H1 (cell line): ENCODE data around the gene MLEC. TPM values are rescaled to one million over a fixed set of nuclear protein-coding genes. Genes with fewer than 3 reads are reported as not detected.

Experiments used
- CTCF ChIA-PET: fragments of 300-600 bp; sonication (Branson Sonifier 250); formaldehyde crosslinking; loops from one replicate; lab custom pipeline; 2021; ENCODE audit not compliant: partially characterized antibody; lab: Charles Lee
- POLR2A ChIA-PET: fragments of 300-600 bp; sonication (Branson Sonifier 250); formaldehyde crosslinking; loops from one replicate; lab custom pipeline; 2021; ENCODE audit warnings: inconsistent platforms; ENCODE audit not compliant: partially characterized antibody; lab: Charles Lee
- DNase-seq, 2 experiments: peaks; one replicate each; pipeline versions ENCODE4 v3.0.0 to v3.0.0-alpha.2; 2010 to 2022; ENCODE audit warnings: low spot score in 2 of 2, low read depth in 1 of 2, mixed read lengths in 1 of 2
- FAIRE-seq: peaks from 2 replicates; lab custom pipeline; 2011; peaks lifted over from hg19 to GRCh38; lab: Jason Lieb, UNC
- H2AFZ ChIP-seq: 2 replicates; pipeline ENCODE4 v1.8.1; 2012; ENCODE audit warnings: low read length, inconsistent platforms
- H2AK5ac ChIP-seq: 2 replicates; pipeline ENCODE4 v1.6.1; 2013; ENCODE audit warnings: low read depth, low read length
- H2BK120ac ChIP-seq: replicated peaks from 2 replicates; pipeline ENCODE3; 2013; ENCODE audit warnings: low read depth, low read length, inconsistent platforms
- H2BK12ac ChIP-seq: 2 replicates; pipeline ENCODE4 v1.6.1; 2013; ENCODE audit warnings: low read depth, low read length
- H2BK15ac ChIP-seq: 2 replicates; pipeline ENCODE4 v1.6.1; 2013; ENCODE audit warnings: low read length
- H2BK20ac ChIP-seq: 2 replicates; pipeline ENCODE4 v1.6.1; 2013; ENCODE audit warnings: low read length
- H2BK5ac ChIP-seq: 2 replicates; pipeline ENCODE4 v1.6.1; 2013; ENCODE audit warnings: low read depth, low read length
- H3K14ac ChIP-seq: 2 replicates; pipeline ENCODE4 v1.6.1; 2013; ENCODE audit warnings: inconsistent platforms; ENCODE audit not compliant: insufficient read length
- H3K18ac ChIP-seq: 2 replicates; pipeline ENCODE4 v1.6.1; 2013; ENCODE audit warnings: low read length; ENCODE audit errors: extremely low read depth
- H3K23ac ChIP-seq: 2 replicates; pipeline ENCODE4 v1.6.1; 2013; ENCODE audit warnings: inconsistent platforms; ENCODE audit not compliant: insufficient read length
- H3K23me2 ChIP-seq: 2 replicates; pipeline ENCODE4 v1.6.1; 2013; ENCODE audit warnings: low read depth, low read length
- H3K27ac ChIP-seq: 2 replicates; pipeline ENCODE4 v1.6.1; 2011; ENCODE audit warnings: low read depth, low read length, inconsistent platforms
- H3K27me3 ChIP-seq, 4 experiments: replicated peaks in 1 of 4; 1 replicate in 1 of 4; 2 replicates in 3 of 4; pipeline versions ENCODE4 v1.6.1 to v1.8.1; 2011 to 2013; ENCODE audit warnings: low read length in 3 of 4, mild to moderate bottlenecking in 3 of 4, inconsistent platforms in 2 of 4, mixed read lengths in 2 of 4, moderate library complexity in 1 of 4; ENCODE audit not compliant: control insufficient read depth in 3 of 4, insufficient read depth in 3 of 4; ENCODE audit errors: extremely low read depth in 1 of 4
- H3K36me3 ChIP-seq, 4 experiments: 2 replicates each; pipeline versions ENCODE4 v1.6.1 to v1.8.1; 2011 to 2013; ENCODE audit warnings: mild to moderate bottlenecking in 4 of 4, low read length in 3 of 4, moderate library complexity in 2 of 4, control low read depth in 1 of 4, inconsistent platforms in 1 of 4; ENCODE audit not compliant: insufficient read depth in 4 of 4, control insufficient read depth in 2 of 4
- H3K4ac ChIP-seq: replicated peaks from 2 replicates; pipeline ENCODE3; 2013; ENCODE audit warnings: low read length, low read depth, mixed read lengths, inconsistent platforms; ENCODE audit not compliant: insufficient read length
- H3K4me1 ChIP-seq, 4 experiments: replicated peaks in 1 of 4; 1 replicate in 1 of 4; 2 replicates in 3 of 4; pipeline versions ENCODE4 v1.6.1 to v1.8.1; 2011 to 2013; ENCODE audit warnings: low read length in 3 of 4, inconsistent platforms in 2 of 4, mixed read lengths in 1 of 4; ENCODE audit not compliant: insufficient read depth in 4 of 4, control insufficient read depth in 3 of 4
- H3K4me2 ChIP-seq, 2 experiments: 2 replicates each; pipeline versions ENCODE4 v1.6.1 to v1.8.1; 2011 to 2013; ENCODE audit warnings: low read depth in 2 of 2, low read length in 2 of 2, control low read depth in 1 of 2, inconsistent platforms in 1 of 2, mild to moderate bottlenecking in 1 of 2; ENCODE audit not compliant: insufficient read depth in 1 of 2
- H3K4me3 ChIP-seq, 4 experiments: fragments of 200-600, 300-600 bp in 1 of 4; sonication (generic), shearing (Covaris generic), sonication (Bioruptor Twin) in 1 of 4; 2 replicates each; pipeline versions ENCODE4 v1.5.1 to v1.8.1; 2011 to 2016; ENCODE audit warnings: low read length in 4 of 4, low read depth in 3 of 4, control low read depth in 2 of 4, inconsistent platforms in 2 of 4, mild to moderate bottlenecking in 2 of 4, mixed read lengths in 1 of 4, moderate library complexity in 1 of 4; ENCODE audit not compliant: insufficient read depth in 2 of 4; ENCODE audit errors: extremely low read depth in 1 of 4
- H3K56ac ChIP-seq: replicated peaks from 2 replicates; pipeline ENCODE3; 2013; ENCODE audit warnings: low read depth, mild to moderate bottlenecking, mixed read lengths, low read length, inconsistent platforms; ENCODE audit not compliant: insufficient read length
- H3K79me1 ChIP-seq: 2 replicates; pipeline ENCODE4 v1.6.1; 2013; ENCODE audit warnings: low read depth, low read length, control low read depth
- H3K79me2 ChIP-seq, 2 experiments: 2 replicates each; pipeline versions ENCODE4 v1.6.1 to v1.8.1; 2012 to 2013; ENCODE audit warnings: low read length in 2 of 2, mild to moderate bottlenecking in 2 of 2, inconsistent platforms in 1 of 2; ENCODE audit not compliant: insufficient read depth in 2 of 2, control insufficient read depth in 1 of 2
- H3K9ac ChIP-seq, 4 experiments: replicated peaks in 1 of 4; 1 replicate in 1 of 4; 2 replicates in 3 of 4; pipeline versions ENCODE4 v1.6.1 to v1.8.1; 2011 to 2013; ENCODE audit warnings: low read depth in 3 of 4, low read length in 3 of 4, control low read depth in 2 of 4, mild to moderate bottlenecking in 2 of 4, moderate library complexity in 2 of 4, inconsistent platforms in 1 of 4; ENCODE audit errors: extremely low read depth in 1 of 4
- H3K9me3 ChIP-seq, 2 experiments: 2 replicates each; pipeline versions ENCODE4 v1.6.1 to v1.8.1; 2012 to 2013; ENCODE audit warnings: mild to moderate bottlenecking in 2 of 2, moderate library complexity in 2 of 2, control low read depth in 1 of 2, inconsistent platforms in 1 of 2, low read depth in 1 of 2, low read length in 1 of 2, mixed read lengths in 1 of 2; ENCODE audit not compliant: insufficient read depth in 2 of 2
- H4K20me1 ChIP-seq, 2 experiments: replicated peaks in 1 of 2; 2 replicates each; pipeline versions ENCODE3 to v1.8.1; 2011 to 2013; ENCODE audit warnings: inconsistent platforms in 2 of 2, low read length in 2 of 2, mild to moderate bottlenecking in 1 of 2; ENCODE audit not compliant: insufficient read depth in 2 of 2, control insufficient read depth in 1 of 2
- H4K5ac ChIP-seq: 2 replicates; pipeline ENCODE4 v1.6.1; 2013; ENCODE audit warnings: low read length, low read depth, mixed read lengths, inconsistent platforms; ENCODE audit not compliant: insufficient read length
- H4K8ac ChIP-seq: 2 replicates; pipeline ENCODE4 v1.8.0; 2013; ENCODE audit warnings: mild to moderate bottlenecking, moderate library complexity, low read length, inconsistent platforms; ENCODE audit not compliant: insufficient read depth; ENCODE audit errors: extremely low read depth
- H4K91ac ChIP-seq: replicated peaks from 2 replicates; pipeline ENCODE3; 2013; ENCODE audit warnings: low read length, mixed read lengths, inconsistent platforms; ENCODE audit not compliant: insufficient read length
- GABPA ChIP-seq: IDR thresholded peaks from 2 replicates; pipeline ENCODE4 v1.6.1; 2011; ENCODE audit warnings: mild to moderate bottlenecking, low read length, moderate library complexity, borderline replicate concordance; ENCODE audit not compliant: insufficient read depth
- TEAD4 ChIP-seq: IDR thresholded peaks from 2 replicates; pipeline ENCODE4 v1.6.1; 2012; ENCODE audit warnings: low read depth, low read length, inconsistent platforms, mixed read lengths
- WGBS, 2 experiments: shearing (Covaris generic) in 1 of 2; methylation state at CpG; one replicate each; pipeline versions ENCODE4 v1.1.6 to v1.1.7; 2013 to 2015; ENCODE audit warnings: low lambda C conversion rate in 2 of 2, mixed read lengths in 2 of 2, inconsistent platforms in 1 of 2, low coverage in 1 of 2, missing lambda C conversion rate in 1 of 2; ENCODE audit not compliant: insufficient replicate concordance in 2 of 2, insufficient coverage in 1 of 2, insufficient read length in 1 of 2; ENCODE audit errors: extremely low coverage in 1 of 2, missing lambda C conversion rate in 1 of 2; 5-methylcytosine and 5-hydroxymethylcytosine counted together
- polyA plus RNA-seq, 7 experiments: library from polyadenylated mRNA; depleted of rRNA in 3 of 7; stranded (reverse) in 5 of 7; unstranded in 2 of 7; fragments of >200 nt in 5 of 7; fragments of 200-250 nt in 2 of 7; gene quantifications; 1 replicate in 5 of 7; 2 replicates in 1 of 7; 4 replicates in 1 of 7; pipeline versions ENCODE4 v1.2.1 to v1.2.3, GENCODE V29; 2011 to 2013; ENCODE audit warnings: missing spikeins in 2 of 7, mixed read lengths in 2 of 7
- total RNA-seq: library from RNA; stranded (reverse); fragmentation: NEBNext Ultra II Directional; extraction: Animal tissue kit (Norgen Biotek cat#: 25700); gene quantifications from 2 replicates; pipeline ENCODE4 v1.2.1, GENCODE V29; 2021

The MLEC gene
- total and polyA plus RNA-seq, 2 of the 8 experiments (the other 6 are each of a cell fraction or from before 2014, with no cell fraction given): 37.1 to 260 TPM

DNA sequence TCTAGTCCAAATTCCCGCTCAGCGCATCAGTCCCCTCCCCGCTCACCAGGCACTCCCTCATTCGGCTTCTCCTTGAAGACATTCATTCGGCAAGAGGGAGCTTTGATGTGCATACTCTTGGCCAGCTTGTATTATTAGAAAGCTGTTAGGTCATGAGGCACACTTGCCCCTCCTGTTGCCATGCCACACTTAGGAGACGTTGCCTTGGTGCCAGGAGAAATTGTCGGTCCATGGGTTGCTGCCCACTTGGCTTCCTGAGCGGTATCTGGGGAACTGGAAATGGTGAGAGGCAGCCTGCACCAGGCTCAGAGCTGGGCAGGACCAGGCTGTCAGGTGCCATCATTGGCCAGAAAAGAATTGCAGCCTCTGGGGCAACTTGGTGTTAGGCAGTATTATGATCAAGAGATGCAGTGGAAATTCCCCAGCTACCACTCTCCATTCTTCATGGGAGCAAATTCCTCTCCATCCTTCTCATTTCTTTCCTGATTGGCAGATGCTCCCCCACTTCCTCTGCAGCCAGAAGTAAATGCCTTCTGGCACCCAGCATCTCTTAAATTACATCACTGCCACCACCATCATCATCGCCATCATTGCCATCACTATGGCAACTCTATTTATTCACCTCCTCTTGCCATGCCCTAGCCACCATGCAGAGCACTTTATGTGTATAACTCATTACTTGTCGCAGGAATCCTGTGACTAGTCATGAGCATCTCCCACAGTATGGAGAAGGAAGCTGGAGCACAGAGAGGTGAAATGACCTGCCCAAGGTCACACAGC, 34.1 kb upstream of the MLEC start:
- H4K8ac ChIP-seq: no peak overlapping the region
- ChIA-PET CTCF (interaction anchor here (0.9 to 1.9 kb wide), 10 partner anchors 13 to 319 kb away, joined by 3 to 7 read pairs (median 4); partner anchors contain the start of genes CABP1 and POP5), POLR2A (no interaction called here)
- no peak overlapping the region for H3K56ac ChIP-seq
- H3K4me2 ChIP-seq: no peak overlapping the region
- no peak overlapping the region for H4K91ac ChIP-seq
- H3K4ac ChIP-seq: no peak overlapping the region
- no peak overlapping the region for H2BK12ac ChIP-seq
- H2BK5ac ChIP-seq: no peak overlapping the region
- no peak overlapping the region for H3K9ac ChIP-seq
- H2BK20ac ChIP-seq: no peak overlapping the region
- FAIRE-seq: no peak
- H3K4me3 ChIP-seq: no peak overlapping the region
- H3K27me3 ChIP-seq: no peaks in the 10 kb centered on the region
- no peak overlapping the region for H3K23ac ChIP-seq
- no peak overlapping the region for H3K14ac ChIP-seq
- DNase-seq: no peak
- no peak overlapping the region for H3K18ac ChIP-seq
- WGBS, 2 experiments: 84% methylated on average over 10 of the region's 10 CpGs; no CpG with 5 or more reads in 1 of the 2 experiments
- peaks cover 4 to 7% (median 4%) of the 10 kb centered on the region in 4 experiments for H3K4me1 ChIP-seq
- H3K79me1 ChIP-seq: no peaks in the 10 kb centered on the region; the same call in 1 of the 2 replicates
- H3K23me2 ChIP-seq: no peaks in the 10 kb centered on the region
- H3K36me3 ChIP-seq: no peaks in the 10 kb centered on the region
- H2AFZ ChIP-seq: no peak overlapping the region
- H3K9me3 ChIP-seq: no peaks in the 10 kb centered on the region
- H2BK120ac ChIP-seq: no peak overlapping the region
- no peak overlapping the region for H3K27ac ChIP-seq
- no peak overlapping the region for H4K5ac ChIP-seq
- TF ChIP-seq TEAD4 (no peak), GABPA (no peak)
- TF ChIP-seq, all 59 proteins: peak for 0
- Histone ChIP-seq H3K79me2 (no peaks in the 10 kb centered on the region), H2AK5ac (no peak overlapping the region), H4K20me1 (peaks cover 0 to 2% of the 10 kb centered on the region in 2 experiments), H2BK15ac (no peak overlapping the region)
